HG03064 (cell line): ENCODE data around the gene ITPRIPL1.
"Not testable (repeated sequence)": the region's sequence is repeated elsewhere in the genome, so short reads cannot be mapped to it uniquely, and the experiment has no call there.

Source experiments
- ATAC-seq: cut with Tn5 transposase; IDR thresholded peaks from one replicate; pipeline ENCODE4 v1.9.1; 2021; ENCODE audit warnings: low read depth; ENCODE audit not compliant: unreplicated experiment

The ITPRIPL1 gene

GRCh38 chr2:96325041-96325883, at the start of gene ITPRIPL1:
Gene ITPRIPL1 (plus strand): TSS chr2:96325317. CDS start chr2:96325840, 523 bp downstream.
- no peak for ATAC-seq

- ATAC-seq = no peak
These were observed 48.2 kb upstream of the ITPRIPL1 start for GRCh38 chr2:96276787-96277499.

GRCh38 chr2:96287273-96287856, 37.8 kb upstream of the ITPRIPL1 start:
- no peak for ATAC-seq

GRCh38 chr2:96291751-96292150, 33.4 kb upstream of the ITPRIPL1 start:
- ATAC-seq = no peak

GRCh38 chr2:96294271-96294670, 30.8 kb upstream of the ITPRIPL1 start:
- ATAC-seq = not testable (repeated sequence)

GRCh38 chr2:96296925-96297324, 28.2 kb upstream of the ITPRIPL1 start:
- ATAC-seq = no peak

GRCh38 chr2:96301865-96302264, 23.3 kb upstream of the ITPRIPL1 start:
- ATAC-seq = no peak

- no peak for ATAC-seq
These were observed 20.5 kb upstream of the ITPRIPL1 start for GRCh38 chr2:96304606-96305005.

- ATAC-seq = peak; percentile 95
These were observed 19.8 kb upstream of the ITPRIPL1 start, which contains the start of gene SNRNP200 for GRCh38 chr2:96305091-96305978. Gene SNRNP200 (minus strand): TSS chr2:96305546. CDS start chr2:96305437, 109 bp downstream.

- ATAC-seq = no peak
These were observed 19.2 kb upstream of the ITPRIPL1 start for GRCh38 chr2:96305979-96306308.

- ATAC-seq = no peak
These were observed 18.7 kb upstream of the ITPRIPL1 start for GRCh38 chr2:96306370-96306769.

- no peak for ATAC-seq
These were observed 16.9 kb upstream of the ITPRIPL1 start for GRCh38 chr2:96308248-96308647.

GRCh38 chr2:96315005-96315399, 10.1 kb upstream of the ITPRIPL1 start:
- no peak for ATAC-seq

- no peak for ATAC-seq
These were observed 9.6 kb upstream of the ITPRIPL1 start for GRCh38 chr2:96315400-96316071.

GRCh38 chr2:96316999-96317398, 8.1 kb upstream of the ITPRIPL1 start:
- no peak for ATAC-seq

- ATAC-seq = no peak
These were observed 7.5 kb upstream of the ITPRIPL1 start for GRCh38 chr2:96317584-96317997.

GRCh38 chr2:96318723-96319122, 6.4 kb upstream of the ITPRIPL1 start:
- no peak for ATAC-seq

- no peak for ATAC-seq
These were observed 5.7 kb upstream of the ITPRIPL1 start for GRCh38 chr2:96319396-96319795.

GRCh38 chr2:96320326-96320725, 4.8 kb upstream of the ITPRIPL1 start:
- no peak for ATAC-seq
